Measurements from ENCODE around the gene IFT88.

GRCh38 chr13:20671789-20672188 lies 104.8 kb downstream of the IFT88 start:
- TF ChIP-seq CTCF (tag by site-specific recombination; IDR thresholded peaks at IDR 0.05), result no peak
- TF ChIP-seq ZNF362 (tag by site-specific recombination; IDR thresholded peaks at IDR 0.05), result no peak
- TF ChIP-seq KLF8 (tag by site-specific recombination; IDR thresholded peaks at IDR 0.05), result no peak
- TF ChIP-seq ZBTB20 (tag by site-specific recombination; IDR thresholded peaks at IDR 0.05), result no peak
- no peak for TF ChIP-seq SCRT1 (tag by site-specific recombination; IDR thresholded peaks at IDR 0.05; ENCODE audit: borderline replicate concordance)
- TF ChIP-seq ZNF24 (tag by site-specific recombination; IDR thresholded peaks at IDR 0.05), result no peak
- TF ChIP-seq ZBTB17 (tag by site-specific recombination; IDR thresholded peaks at IDR 0.05), result no peak
